AG04449 (cell line): ENCODE results near the gene WDR45B.
"Not testable (repeated sequence)": the region's sequence is repeated elsewhere in the genome, so short reads cannot be mapped to it uniquely, and the experiment has no call there.

Source experiments
- CTCF ChIA-PET: fragments of 350-600 bp; formaldehyde crosslinking; extraction: SDS; loops from one replicate; lab custom pipeline; 2021; ENCODE audit warnings: antibody characterized with exemption; lab: Yijun Ruan, JAX
- POLR2A ChIA-PET: fragments of 400-600, 350-600 bp; formaldehyde crosslinking; extraction: SDS; loops from one replicate; lab custom pipeline; 2020; ENCODE audit warnings: antibody characterized with exemption, inconsistent platforms; lab: Yijun Ruan, JAX
- DNase-seq: peaks from one replicate; pipeline ENCODE4 v3.0.0-alpha.2; 2010; ENCODE audit warnings: low read depth, low spot score
- H3K4me3 ChIP-seq: 2 replicates; pipeline ENCODE4 v1.5.1; 2011; ENCODE audit warnings: low read depth, mild to moderate bottlenecking, control low read depth, low read length
- TF ChIP-seq, protein P1 (sequence below): IDR thresholded peaks from one replicate; pipeline ENCODE4 v1.5.1; 2011; ENCODE audit warnings: mild to moderate bottlenecking, moderate library complexity, low read length, control low read depth, inconsistent platforms; ENCODE audit not compliant: insufficient read depth; ENCODE audit errors: missing control alignments

WDR45B gene

DNA sequence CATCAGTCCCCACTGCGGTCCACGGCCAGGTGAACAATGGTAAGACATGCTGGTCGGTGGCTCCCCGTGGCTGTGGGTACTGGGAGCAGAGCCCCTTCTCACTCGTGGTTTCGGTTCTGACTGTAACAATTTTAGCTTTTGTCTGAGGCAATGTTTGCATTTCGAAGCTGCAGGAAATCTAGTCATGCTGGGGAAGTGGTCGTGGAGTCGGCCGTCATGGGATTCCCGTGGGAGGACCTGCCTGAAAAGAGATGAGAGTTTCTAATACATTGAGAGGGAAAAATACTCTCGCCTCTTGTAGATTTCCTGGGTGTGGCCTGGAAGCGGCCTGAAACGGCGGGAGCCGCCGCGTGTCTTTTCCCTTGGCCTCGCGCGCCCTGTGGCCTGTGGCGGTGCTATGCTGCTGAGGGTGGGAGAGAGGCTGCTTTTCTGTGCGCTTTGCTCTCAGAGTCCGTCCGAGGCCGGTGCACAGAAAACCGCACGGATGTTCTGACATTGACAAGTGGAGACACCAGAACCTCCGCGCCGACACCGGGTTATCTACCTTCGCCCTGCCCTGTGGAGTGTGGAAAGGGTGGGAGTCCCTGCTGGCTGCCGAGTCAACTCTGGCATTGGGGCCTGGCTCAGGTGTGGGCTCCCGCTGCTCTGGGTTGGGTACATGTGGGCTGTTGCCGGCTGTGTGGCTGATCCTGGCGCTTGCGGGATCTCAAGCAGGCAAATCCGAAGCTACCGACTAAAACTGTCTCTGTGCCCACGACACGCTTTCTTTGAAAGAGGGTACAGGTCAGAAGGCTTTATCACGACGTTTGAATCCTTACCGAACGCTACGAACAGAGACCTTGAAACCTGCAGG is 60.8 kb downstream of the WDR45B start:
- DNase-seq: no peak
- TF ChIP-seq, protein P1, sequence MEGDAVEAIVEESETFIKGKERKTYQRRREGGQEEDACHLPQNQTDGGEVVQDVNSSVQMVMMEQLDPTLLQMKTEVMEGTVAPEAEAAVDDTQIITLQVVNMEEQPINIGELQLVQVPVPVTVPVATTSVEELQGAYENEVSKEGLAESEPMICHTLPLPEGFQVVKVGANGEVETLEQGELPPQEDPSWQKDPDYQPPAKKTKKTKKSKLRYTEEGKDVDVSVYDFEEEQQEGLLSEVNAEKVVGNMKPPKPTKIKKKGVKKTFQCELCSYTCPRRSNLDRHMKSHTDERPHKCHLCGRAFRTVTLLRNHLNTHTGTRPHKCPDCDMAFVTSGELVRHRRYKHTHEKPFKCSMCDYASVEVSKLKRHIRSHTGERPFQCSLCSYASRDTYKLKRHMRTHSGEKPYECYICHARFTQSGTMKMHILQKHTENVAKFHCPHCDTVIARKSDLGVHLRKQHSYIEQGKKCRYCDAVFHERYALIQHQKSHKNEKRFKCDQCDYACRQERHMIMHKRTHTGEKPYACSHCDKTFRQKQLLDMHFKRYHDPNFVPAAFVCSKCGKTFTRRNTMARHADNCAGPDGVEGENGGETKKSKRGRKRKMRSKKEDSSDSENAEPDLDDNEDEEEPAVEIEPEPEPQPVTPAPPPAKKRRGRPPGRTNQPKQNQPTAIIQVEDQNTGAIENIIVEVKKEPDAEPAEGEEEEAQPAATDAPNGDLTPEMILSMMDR: no peak
- ChIA-PET POLR2A (no interaction called here), CTCF (interaction anchor here (1.0 kb wide), 1 partner anchor 33 kb away, joined by 3 read pairs; no protein-coding TSS in a partner anchor)
- no peak overlapping the region for H3K4me3 ChIP-seq

DNA sequence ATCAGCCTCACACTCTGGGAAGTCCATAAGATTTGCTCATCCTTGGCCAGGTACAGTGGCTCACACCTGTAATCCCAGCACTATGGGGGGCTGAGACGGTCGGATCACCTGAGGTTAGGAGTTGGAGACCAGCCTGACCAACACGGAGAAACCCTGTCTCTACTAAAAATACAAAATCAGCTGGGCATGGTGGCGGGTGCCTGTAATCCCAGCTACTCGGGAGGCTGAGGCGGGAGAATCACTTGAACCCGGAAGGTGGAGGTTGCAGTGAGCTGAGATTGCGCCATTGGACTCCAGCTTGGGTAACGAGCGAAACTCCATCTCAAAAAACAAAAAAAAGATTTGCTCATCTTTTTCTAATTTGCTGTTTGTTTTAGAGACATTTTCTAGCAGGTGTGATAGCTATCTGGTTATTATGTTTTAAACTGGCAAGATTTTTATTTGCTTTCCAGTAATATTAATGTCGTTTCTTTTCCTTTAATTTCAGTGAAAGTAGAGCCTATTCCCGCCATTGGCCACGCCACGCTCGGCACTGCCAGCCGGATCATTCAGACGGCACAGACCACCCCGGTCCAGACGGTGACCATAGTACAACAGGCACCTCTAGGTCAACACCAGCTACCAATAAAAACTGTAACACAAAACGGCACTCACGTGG is 61.5 kb downstream of the WDR45B start:
- no peak overlapping the region for H3K4me3 ChIP-seq
- TF ChIP-seq, protein P1: no peak
- POLR2A ChIA-PET: no interaction called here
- DNase-seq: no peak
- CTCF ChIA-PET: interaction anchor here (1.0 kb wide), 1 partner anchor 32 kb away, joined by 3 read pairs; no protein-coding TSS in a partner anchor

DNA sequence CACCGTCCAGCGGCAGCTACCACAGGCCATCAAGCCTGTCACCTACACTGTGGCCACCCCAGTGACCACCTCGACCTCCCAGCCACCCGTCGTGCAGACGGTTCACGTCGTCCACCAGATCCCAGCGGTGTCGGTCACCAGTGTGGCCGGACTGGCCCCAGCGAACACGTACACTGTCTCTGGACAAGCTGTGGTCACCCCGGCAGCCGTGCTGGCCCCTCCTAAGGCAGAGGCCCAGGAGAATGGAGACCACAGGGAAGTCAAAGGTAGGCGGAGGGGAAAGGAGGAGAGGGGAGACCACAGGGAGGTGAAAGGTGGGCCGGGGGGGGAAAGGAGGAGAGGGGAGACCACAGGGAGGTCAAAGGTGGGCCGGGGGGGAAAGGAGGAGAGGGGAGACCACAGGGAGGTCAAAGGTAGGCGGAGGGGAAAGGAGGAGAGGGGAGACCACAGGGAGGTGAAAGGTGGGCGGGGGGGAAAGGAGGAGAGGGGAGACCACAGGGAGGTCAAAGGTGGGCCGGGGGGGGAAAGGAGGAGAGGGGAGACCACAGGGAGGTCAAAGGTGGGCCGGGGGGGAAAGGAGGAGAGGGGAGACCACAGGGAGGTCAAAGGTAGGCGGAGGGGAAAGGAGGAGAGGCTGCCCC is 62.2 kb downstream of the WDR45B start:
- H3K4me3 ChIP-seq, CTCF ChIA-PET, POLR2A ChIA-PET, DNase-seq: not testable (repeated sequence)

DNA sequence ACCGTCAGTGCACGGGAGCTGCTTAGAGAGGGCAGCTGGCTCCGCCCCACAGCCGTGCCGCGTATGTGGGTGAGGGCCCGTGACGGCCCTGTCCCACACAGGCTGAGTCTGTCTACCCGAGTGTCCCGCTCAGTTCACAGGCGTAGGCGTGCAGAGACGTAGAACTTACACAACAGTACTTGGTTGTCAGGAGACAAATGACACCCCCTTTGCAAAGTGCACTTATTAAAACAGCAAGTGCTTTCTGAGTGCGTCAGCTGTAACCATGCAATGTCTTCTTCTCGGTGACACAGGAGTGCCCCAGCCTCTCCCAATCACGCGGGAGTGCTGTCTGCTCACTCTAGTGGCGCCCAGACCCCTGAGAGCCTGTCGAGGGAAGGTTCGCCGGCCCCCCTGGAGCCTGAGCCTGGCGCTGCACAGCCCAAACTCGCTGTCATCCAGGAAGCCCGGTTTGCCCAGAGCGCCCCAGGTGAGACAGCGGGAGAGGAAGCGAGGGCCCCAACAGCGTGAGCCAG is 64.5 kb downstream of the WDR45B start:
- DNase-seq: no peak
- TF ChIP-seq, protein P1: no peak
- H3K4me3 ChIP-seq: no peak overlapping the region
- ChIA-PET CTCF (no interaction called here), POLR2A (interaction anchor here (0.5 kb wide), 1 partner anchor 12 kb away, joined by 4 read pairs; no protein-coding TSS in a partner anchor)

- ChIA-PET POLR2A (no interaction called here), CTCF (no interaction called here)
- no peak overlapping the region for H3K4me3 ChIP-seq
- TF ChIP-seq, protein P1: no peak
- no peak for DNase-seq
Measured at GRCh38 chr17:82582709-82583108, 65.5 kb downstream of the WDR45B start.

DNA sequence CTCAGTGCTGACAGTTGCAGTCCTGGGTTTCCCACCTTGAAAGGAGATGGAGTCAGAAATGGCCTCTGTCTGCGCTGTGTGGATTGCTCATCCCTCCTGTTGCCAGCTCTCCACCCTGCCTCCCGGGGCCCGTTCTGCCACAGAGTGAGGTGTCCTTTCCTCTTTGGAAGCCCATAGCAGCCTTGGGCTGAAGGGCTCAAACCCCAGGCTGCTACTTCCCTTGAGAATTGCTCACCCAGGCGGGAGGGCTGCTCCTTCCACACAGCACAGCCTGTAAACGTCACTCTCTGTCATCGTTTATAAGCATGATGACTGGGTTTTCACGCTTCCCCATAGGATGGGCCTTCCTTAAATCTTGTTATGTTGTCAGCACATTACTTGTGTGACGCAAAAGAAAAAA is 66.0 kb downstream of the WDR45B start:
- ChIA-PET CTCF (interaction anchor here (1.0 kb wide), 1 partner anchor 28 kb away, joined by 4 read pairs; no protein-coding TSS in a partner anchor), POLR2A (no interaction called here)
- TF ChIP-seq, protein P1: no peak
- no peak overlapping the region for H3K4me3 ChIP-seq
- DNase-seq: no peak

DNA sequence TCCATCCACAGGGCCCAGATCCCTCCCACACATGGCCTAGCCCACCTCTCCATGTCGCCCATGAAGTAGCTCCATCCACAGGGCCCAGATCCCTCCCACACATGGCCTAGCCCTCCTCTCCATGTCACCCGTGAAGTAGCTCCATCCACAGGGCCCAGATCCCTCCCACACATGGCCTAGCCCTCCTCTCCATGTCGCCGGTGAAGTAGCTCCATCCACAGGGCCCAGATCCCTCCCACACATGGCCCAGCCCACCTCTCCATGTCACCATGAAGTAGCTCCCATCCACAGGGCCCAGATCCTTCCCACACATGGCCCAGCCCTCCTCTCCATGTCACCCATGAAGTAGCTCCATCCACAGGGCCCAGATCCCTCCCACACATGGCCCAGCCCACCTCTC is 68.3 kb downstream of the WDR45B start:
- H3K4me3 ChIP-seq, CTCF ChIA-PET, DNase-seq, POLR2A ChIA-PET: not testable (repeated sequence)
